Epidermal melanocyte (primary cell): Measurements from ENCODE around the gene TOMM6.
A peak's percentile ranks its signal among the peaks of the same experiment; 100 is the strongest.
"Not testable (repeated sequence)": the region's sequence is repeated elsewhere in the genome, so short reads cannot be mapped to it uniquely, and the experiment has no call there.

Experiments used
- DNase-seq: peaks from one replicate; pipeline ENCODE4 v3.0.0; 2011; ENCODE audit warnings: low spot score; ENCODE audit not compliant: insufficient read length

The TOMM6 gene

DNA sequence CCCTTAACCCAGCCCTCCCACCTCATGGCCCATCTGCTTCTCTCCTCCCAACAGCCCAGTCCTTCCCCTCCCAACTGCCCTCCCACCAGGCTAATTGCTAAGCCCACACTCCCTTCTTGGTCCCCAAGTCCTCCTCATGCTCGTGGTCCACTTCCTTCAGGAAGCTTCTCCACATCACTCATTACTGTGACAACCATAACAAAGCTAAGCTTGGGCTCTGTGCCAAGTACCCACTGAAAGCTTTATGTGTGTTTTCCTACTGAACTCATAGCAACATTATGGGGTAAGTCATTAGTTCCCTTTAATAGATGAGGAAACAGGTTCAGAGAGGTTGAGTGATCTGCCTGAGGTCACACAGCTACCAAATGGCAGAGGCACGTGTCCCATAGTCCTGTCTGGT, 24.0 kb upstream of the TOMM6 start:
- no peak for DNase-seq

GRCh38 chr6:41766043-41766664, 21.3 kb upstream of the TOMM6 start:
- not testable (repeated sequence) for DNase-seq

- peak; percentile 50 for DNase-seq
Measured at GRCh38 chr6:41767112-41767833, 20.2 kb upstream of the TOMM6 start.

- DNase-seq: no peak
Measured at GRCh38 chr6:41768545-41769308, 18.8 kb upstream of the TOMM6 start.

DNA sequence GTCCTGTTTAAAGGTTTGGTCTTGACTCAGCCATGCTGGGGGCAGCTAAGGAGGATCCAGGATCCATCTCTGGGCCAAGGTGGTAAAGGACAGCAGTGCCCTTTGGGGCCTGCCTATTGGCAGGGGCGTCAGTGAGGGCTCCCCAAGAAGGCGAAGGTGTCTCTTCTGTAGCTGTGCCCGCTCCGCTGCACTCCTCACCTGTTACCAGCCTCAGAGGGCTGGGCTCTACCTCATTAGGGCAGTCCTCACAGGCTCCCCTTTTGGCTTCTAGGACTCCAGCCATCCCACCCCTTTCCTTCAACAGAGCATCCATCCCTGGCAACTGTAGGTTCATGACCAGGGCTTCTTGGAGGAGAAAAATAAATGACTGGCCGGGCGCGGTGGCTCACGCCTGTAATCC, 18.1 kb upstream of the TOMM6 start:
- no peak for DNase-seq

DNA sequence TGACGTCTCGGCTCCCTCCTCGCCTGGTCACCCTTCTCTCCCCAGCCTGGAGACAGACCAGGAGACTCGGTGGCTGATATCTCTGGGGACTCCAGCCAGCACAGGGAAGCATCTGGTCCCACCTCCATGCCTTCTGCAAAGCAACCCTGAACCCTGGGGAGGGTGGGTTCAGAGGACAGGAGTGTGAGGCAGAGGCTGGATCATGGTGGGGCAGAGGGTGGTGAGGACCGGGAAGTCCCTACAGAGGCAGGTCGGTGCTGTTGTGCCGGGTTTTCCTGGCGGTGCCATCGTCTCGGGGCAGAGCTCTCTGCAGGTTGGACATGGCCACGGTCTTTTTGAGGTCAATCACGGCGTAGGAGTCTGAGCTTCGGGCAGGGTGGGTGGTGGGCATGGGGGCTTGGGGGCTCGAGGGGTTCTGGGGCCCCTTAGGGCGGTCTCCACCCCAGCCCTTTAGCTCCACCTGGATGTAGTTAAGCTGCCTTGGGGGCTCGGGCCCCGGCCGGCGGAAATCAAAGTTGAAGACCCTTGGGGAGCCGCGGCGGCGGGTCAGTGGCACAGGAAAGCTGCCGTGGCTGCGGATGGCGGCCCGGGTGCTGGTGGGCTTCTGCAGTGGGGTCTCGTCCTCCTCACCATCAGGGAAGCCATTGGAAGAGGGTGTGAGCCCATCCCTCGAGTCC, 17.0 kb upstream of the TOMM6 start:
- no peak for DNase-seq

GRCh38 chr6:41771058-41771983, 16.2 kb upstream of the TOMM6 start:
- no peak for DNase-seq

DNA sequence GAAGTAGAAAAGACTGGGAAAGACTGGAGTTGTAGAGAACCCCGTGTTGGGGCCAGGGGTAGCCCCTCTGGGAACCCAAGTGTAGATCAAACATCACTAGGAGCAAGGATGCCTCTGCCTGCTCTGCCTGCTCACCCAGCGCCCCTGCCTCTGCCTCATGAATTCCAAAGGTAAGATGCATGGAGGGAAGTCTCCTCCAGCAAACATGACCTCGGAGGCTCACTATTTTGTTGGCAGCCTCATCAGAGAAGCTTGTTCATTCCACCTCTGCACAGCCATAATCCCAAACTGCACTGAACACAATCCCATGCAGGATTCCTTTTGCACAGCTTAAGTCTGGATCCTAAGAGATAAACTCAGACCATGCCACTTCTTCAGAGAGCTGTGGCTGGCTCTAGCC, 12.7 kb upstream of the TOMM6 start:
- no peak for DNase-seq

- no peak for DNase-seq
Measured at GRCh38 chr6:41775293-41775882, 12.1 kb upstream of the TOMM6 start.

GRCh38 chr6:41777551-41778285, 9.8 kb upstream of the TOMM6 start:
- DNase-seq: no peak

DNA sequence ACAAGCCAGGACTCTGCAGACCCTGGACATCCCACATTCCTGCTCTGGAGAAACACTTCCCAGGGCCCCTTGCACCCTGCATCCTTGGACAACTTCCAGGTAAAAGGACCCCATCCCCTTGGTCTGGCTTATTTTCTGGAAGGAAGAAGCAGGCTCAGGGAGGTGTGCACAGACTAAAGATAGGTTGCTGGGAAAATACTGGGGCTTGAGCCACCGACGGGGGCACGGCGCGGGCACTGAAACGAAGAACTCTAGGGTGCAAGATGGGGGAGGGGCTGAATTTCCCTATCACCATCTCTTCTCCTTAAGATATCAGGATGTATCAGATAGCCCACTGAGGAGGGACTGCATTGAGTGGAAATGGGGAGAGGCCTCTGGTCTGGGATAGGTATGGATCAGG, 8.6 kb upstream of the TOMM6 start:
- no peak for DNase-seq

- no peak for DNase-seq
Measured at GRCh38 chr6:41779336-41779735, 8.2 kb upstream of the TOMM6 start.

- DNase-seq: peak; percentile 94
Measured at GRCh38 chr6:41779788-41780550, 7.5 kb upstream of the TOMM6 start, which contains the start of gene FRS3. FRS3 (minus strand) TSS chr6:41779900; CDS start chr6:41776987, 2,913 bp downstream.

GRCh38 chr6:41780551-41781365, 6.7 kb upstream of the TOMM6 start, which contains the start of gene PRICKLE4:
PRICKLE4 (plus strand) TSS chr6:41780782; CDS start chr6:41783474, 2,692 bp downstream.
- DNase-seq: peak; percentile 18

DNA sequence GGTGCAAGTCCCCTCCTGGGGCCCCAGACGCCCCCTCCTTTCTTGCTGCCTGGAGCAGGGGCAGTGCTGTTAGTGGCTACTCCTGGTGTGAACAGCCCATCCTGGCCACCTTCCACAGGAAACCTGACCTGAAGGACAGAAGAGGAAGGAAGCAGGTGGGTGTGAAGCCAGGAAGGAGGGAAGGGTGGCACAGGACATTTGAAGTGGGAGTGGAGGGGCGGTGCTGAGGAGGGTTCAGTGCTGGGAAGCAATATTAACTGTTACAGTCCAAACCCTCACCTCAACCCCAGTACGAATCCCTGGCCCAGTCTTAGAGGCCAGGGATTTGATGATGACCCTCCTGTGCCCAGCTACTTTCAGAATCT, 6.1 kb upstream of the TOMM6 start:
- peak; percentile 7 for DNase-seq

GRCh38 chr6:41783106-41783780, 4.3 kb upstream of the TOMM6 start:
- DNase-seq: no peak

- no peak for DNase-seq
Measured at GRCh38 chr6:41784581-41785171, 2.8 kb upstream of the TOMM6 start.
